Measurements from ENCODE around the gene WDR45B.

DNA sequence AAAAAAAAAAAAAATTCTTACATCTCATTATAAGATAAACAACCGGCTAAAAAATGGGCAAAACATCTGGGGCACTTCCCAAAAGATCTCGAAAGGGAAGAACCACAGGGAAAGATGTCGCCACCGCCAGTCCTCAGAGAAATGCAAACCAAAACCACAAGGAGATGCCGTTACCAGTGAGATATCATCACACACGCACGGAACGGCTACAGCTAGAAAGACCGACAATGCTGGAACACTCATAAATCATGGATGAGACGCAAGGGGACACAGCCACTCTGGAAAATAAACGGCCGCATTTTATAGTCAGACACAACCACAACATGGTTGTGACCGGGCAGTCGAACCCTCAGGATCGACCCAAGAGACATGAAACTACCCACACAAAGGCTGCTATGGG lies 24.5 kb downstream of the WDR45B start:
- TF ChIP-seq, protein P1, sequence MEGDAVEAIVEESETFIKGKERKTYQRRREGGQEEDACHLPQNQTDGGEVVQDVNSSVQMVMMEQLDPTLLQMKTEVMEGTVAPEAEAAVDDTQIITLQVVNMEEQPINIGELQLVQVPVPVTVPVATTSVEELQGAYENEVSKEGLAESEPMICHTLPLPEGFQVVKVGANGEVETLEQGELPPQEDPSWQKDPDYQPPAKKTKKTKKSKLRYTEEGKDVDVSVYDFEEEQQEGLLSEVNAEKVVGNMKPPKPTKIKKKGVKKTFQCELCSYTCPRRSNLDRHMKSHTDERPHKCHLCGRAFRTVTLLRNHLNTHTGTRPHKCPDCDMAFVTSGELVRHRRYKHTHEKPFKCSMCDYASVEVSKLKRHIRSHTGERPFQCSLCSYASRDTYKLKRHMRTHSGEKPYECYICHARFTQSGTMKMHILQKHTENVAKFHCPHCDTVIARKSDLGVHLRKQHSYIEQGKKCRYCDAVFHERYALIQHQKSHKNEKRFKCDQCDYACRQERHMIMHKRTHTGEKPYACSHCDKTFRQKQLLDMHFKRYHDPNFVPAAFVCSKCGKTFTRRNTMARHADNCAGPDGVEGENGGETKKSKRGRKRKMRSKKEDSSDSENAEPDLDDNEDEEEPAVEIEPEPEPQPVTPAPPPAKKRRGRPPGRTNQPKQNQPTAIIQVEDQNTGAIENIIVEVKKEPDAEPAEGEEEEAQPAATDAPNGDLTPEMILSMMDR (IDR thresholded peaks at IDR 0.05; ENCODE audit: low read depth, low read length, poor library complexity, severe bottlenecking): no peak
- no peak for TF ChIP-seq EZH2phosphoT487 (IDR thresholded peaks at IDR 0.05; ENCODE audit: borderline replicate concordance, low read length)

Measured in DOHH2 (cell line).